HL-60/S4 treated with phorbol 12-myristate 13-acetate at 8.2 ng/mL for 4 days and 3 days (cell line): ENCODE measurements around the gene OTUB2.

ENCODE experiments used
- in situ Hi-C: fragments of 300-500 bp; cut with MboI; formaldehyde crosslinking; loops from 2 replicates; pipeline ENCODE4 v1.15.0; 2022; ENCODE audit warnings: low sequenced_read_pairs

Gene OTUB2

DNA sequence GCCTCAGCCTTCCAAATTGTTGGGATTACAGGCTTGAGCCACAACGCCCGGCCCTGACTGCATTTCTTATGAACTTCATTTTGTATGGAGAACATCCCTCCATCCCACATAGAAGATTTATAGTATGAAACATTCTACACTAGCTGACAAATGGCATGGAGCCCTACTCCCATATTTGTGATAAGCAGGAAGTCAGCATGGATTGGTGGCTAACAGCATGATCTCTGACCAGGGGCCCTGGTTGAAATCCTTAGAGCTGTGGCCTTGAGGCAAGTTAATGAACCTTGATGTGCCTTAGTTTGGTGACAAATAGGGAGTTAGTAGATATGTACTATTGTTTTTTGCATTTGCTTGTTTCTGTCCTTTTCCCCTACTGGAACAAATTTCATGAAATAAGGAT, 67.3 kb downstream of the OTUB2 start:
- in situ Hi-C loops, result no loop called here

DNA sequence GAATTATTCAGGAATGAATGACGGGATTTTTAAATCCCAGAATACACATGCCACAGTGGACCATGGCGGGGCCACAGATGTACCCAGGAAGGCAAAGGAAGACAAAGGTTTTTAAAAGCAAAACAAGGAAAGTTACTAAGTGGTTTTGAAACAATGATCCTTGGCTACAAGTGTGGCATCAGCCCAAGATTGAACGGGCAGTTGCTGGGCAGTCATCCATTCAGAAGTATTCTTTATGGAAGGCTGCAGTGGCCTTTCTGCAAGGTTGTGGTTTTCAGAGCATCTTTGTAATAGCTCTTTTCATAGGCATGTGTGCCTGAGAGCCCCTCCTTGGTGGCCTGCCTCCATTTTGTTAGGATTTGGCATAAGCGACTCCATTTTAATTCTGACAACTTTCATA, 71.0 kb downstream of the OTUB2 start:
- in situ Hi-C loops, result no loop called here
